ENCODE measurements around the gene RBFOX2. TPM values are rescaled to one million over a fixed set of nuclear protein-coding genes. Genes with fewer than 3 reads are reported as not detected.

The RBFOX2 gene
- total and polyA plus RNA-seq, 10 of the 15 experiments (the other 5 are each of a cell fraction or from before 2014, with no cell fraction given), result 0.01 to 2.7 (median 0.17) TPM; not detected in 4

GRCh38 chr22:35740616-35741015, 288.0 kb downstream of the RBFOX2 start:
- ATAC-seq (no peak), DNase-seq (ENCODE audit: low read depth, low spot score) (no peak), FAIRE-seq (no peak)
- H3K4me1 ChIP-seq (ENCODE audit: control insufficient read depth, insufficient read depth, low read length), result no peaks in the 10 kb centered on the region
- H3K9ac ChIP-seq (ENCODE audit: control insufficient read depth, insufficient read depth, low read length), result no peak overlapping the region
- ChIA-PET SMC1A (ENCODE audit: uncharacterized antibody, unreplicated experiment) (interaction anchor here (0.5 kb wide), 1 partner anchor 325 kb away, joined by 3 read pairs; no protein-coding TSS in a partner anchor), CTCF (interaction anchor here (0.5 to 4.2 kb wide), 4 partner anchors 10 to 235 kb away, joined by 3 to 11 read pairs (median 4); no protein-coding TSS in a partner anchor), RAD21 (ENCODE audit: unreplicated experiment) (no interaction called here), POLR2A (interaction anchor here (0.7 kb wide), 1 partner anchor 101 kb away, joined by 3 read pairs; no protein-coding TSS in a partner anchor)
- no peak overlapping the region for H3K4me3 ChIP-seq
- H3K79me2 ChIP-seq (ENCODE audit: control insufficient read depth, insufficient read depth, low read length), result no peaks in the 10 kb centered on the region
- no peaks in the 10 kb centered on the region for H3K36me3 ChIP-seq (ENCODE audit: control insufficient read depth in 2 of 2, insufficient read depth in 2 of 2, low read length in 1 of 2)
- peaks cover 0 to 6% of the 10 kb centered on the region in 2 experiments for H3K27me3 ChIP-seq (replicated peaks in 1 of 2; ENCODE audit: control insufficient read depth in 2 of 2, insufficient read depth in 2 of 2, low read length in 1 of 2)
- H4K20me1 ChIP-seq (ENCODE audit: control insufficient read depth, insufficient read depth), result no peaks in the 10 kb centered on the region
- intact Hi-C loops (cut with micrococcal nuclease; ENCODE audit: unreplicated experiment) (loop anchor here (5.0 kb wide), 1 partner anchor 108 kb away; no protein-coding TSS in a partner anchor), in situ Hi-C loops (cut with MboI) (no loop called here)
- no peaks in the 10 kb centered on the region for H3K9me3 ChIP-seq (replicated peaks; ENCODE audit: control insufficient read depth, insufficient read depth, low read length)
- TF ChIP-seq DPF2 (IDR thresholded peaks at IDR 0.05) (no peak), ZNF622 (IDR thresholded peaks at IDR 0.05) (no peak), TBL1XR1 (IDR thresholded peaks at IDR 0.05; ENCODE audit: low read depth, low read length) (no peak), IKZF1 (conservative IDR thresholded peaks at IDR 0.05) (no peak), FOXM1 (IDR thresholded peaks at IDR 0.05; ENCODE audit: low read depth, low read length) (no peak), MEF2A (IDR thresholded peaks at IDR 0.05; ENCODE audit: insufficient read depth, low read depth, low read length) (no peak), MEF2B (IDR thresholded peaks at IDR 0.05; ENCODE audit: partially characterized antibody, poor library complexity, severe bottlenecking) (no peak), RAD21 (IDR thresholded peaks at IDR 0.05; ENCODE audit: insufficient read depth, low read depth, low read length) (no peak), BHLHE40 (IDR thresholded peaks at IDR 0.05; ENCODE audit: borderline replicate concordance in 1 of 2, low read depth in 2 of 2, low read length in 1 of 2) (no peak), FOXK2 (IDR thresholded peaks at IDR 0.05) (no peak), KAT2A (conservative IDR thresholded peaks at IDR 0.05; ENCODE audit: control insufficient read depth, low read depth, low read length) (no peak), TAF1 (IDR thresholded peaks at IDR 0.05; ENCODE audit: borderline replicate concordance, low read depth, low read length) (no peak), RFX5 (IDR thresholded peaks at IDR 0.05; ENCODE audit: low read depth, low read length) (no peak), EGR1 (IDR thresholded peaks at IDR 0.05; ENCODE audit: borderline replicate concordance in 1 of 2, low read depth in 2 of 2, low read length in 2 of 2) (no peak), ATF7 (IDR thresholded peaks at IDR 0.05; ENCODE audit: low read depth) (no peak), RUNX3 (IDR thresholded peaks at IDR 0.05; ENCODE audit: low read length) (no peak), STAT1 (conservative IDR thresholded peaks at IDR 0.05) (no peak)
- TF ChIP-seq, protein P1, sequence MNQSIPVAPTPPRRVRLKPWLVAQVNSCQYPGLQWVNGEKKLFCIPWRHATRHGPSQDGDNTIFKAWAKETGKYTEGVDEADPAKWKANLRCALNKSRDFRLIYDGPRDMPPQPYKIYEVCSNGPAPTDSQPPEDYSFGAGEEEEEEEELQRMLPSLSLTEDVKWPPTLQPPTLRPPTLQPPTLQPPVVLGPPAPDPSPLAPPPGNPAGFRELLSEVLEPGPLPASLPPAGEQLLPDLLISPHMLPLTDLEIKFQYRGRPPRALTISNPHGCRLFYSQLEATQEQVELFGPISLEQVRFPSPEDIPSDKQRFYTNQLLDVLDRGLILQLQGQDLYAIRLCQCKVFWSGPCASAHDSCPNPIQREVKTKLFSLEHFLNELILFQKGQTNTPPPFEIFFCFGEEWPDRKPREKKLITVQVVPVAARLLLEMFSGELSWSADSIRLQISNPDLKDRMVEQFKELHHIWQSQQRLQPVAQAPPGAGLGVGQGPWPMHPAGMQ (IDR thresholded peaks at IDR 0.05; ENCODE audit: borderline replicate concordance), result no peak
- TF ChIP-seq, protein P2, sequence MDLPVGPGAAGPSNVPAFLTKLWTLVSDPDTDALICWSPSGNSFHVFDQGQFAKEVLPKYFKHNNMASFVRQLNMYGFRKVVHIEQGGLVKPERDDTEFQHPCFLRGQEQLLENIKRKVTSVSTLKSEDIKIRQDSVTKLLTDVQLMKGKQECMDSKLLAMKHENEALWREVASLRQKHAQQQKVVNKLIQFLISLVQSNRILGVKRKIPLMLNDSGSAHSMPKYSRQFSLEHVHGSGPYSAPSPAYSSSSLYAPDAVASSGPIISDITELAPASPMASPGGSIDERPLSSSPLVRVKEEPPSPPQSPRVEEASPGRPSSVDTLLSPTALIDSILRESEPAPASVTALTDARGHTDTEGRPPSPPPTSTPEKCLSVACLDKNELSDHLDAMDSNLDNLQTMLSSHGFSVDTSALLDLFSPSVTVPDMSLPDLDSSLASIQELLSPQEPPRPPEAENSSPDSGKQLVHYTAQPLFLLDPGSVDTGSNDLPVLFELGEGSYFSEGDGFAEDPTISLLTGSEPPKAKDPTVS (IDR thresholded peaks at IDR 0.05; ENCODE audit: low read depth, low read length), result no peak
- BruUV-seq (replicated peaks), result no TSS peak
- H2AFZ ChIP-seq (ENCODE audit: control insufficient read depth, low read depth, low read length), result no peak overlapping the region
- WGBS (ENCODE audit: insufficient coverage, insufficient replicate concordance, low lambda C conversion rate, missing lambda C conversion rate), result 30% methylated on average over 1 of the region's 1 CpG
- no peak overlapping the region for H3K4me2 ChIP-seq (ENCODE audit: control insufficient read depth, insufficient read depth)
- no peak overlapping the region for H3K27ac ChIP-seq (ENCODE audit: control insufficient read depth, insufficient read depth)

Data from GM12878 (cell line).